NB4 (cell line): Measurements from ENCODE around the gene OBSCN.

Experiments
- CTCF ChIP-seq: IDR thresholded peaks from one replicate; pipeline ENCODE4 v1.5.1; 2012; ENCODE audit warnings: low read depth, low read length
- POLR2A ChIP-seq: IDR thresholded peaks from 2 replicates; pipeline ENCODE4 v1.6.1; 2011; ENCODE audit warnings: mild to moderate bottlenecking; ENCODE audit not compliant: insufficient read length; ENCODE audit errors: extremely low read depth

DNA sequence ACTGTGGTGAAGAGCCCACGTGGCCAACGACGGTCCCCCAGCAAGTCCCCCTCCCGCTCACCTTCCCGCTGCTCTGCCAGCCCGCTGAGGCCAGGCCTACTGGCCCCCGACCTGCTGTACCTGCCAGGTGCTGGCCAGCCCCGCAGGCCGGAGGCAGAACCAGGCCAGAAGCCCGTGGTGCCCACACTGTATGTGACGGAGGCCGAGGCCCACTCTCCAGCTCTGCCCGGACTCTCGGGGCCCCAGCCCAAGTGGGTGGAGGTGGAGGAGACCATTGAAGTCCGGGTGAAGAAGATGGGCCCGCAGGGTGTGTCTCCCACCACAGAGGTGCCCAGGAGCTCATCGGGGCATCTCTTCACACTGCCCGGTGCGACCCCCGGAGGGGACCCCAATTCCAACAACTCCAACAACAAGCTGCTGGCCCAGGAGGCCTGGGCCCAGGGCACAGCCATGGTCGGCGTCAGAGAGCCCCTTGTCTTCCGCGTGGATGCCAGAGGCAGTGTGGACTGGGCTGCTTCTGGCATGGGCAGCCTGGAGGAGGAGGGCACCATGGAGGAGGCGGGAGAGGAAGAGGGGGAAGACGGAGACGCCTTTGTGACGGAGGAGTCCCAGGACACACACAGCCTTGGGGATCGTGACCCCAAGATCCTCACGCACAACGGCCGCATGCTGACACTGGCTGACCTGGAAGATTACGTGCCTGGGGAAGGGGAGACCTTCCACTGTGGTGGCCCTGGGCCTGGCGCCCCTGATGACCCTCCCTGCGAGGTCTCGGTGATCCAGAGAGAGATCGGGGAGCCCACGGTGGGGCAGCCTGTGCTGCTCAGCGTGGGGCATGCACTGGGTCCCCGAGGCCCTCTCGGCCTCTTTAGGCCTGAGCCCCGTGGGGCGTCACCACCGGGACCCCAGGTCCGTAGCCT, 152.0 kb downstream of the OBSCN start:
- TF ChIP-seq POLR2A (no peak), CTCF (no peak)
